ENCODE data around the gene IFT80.

DNA sequence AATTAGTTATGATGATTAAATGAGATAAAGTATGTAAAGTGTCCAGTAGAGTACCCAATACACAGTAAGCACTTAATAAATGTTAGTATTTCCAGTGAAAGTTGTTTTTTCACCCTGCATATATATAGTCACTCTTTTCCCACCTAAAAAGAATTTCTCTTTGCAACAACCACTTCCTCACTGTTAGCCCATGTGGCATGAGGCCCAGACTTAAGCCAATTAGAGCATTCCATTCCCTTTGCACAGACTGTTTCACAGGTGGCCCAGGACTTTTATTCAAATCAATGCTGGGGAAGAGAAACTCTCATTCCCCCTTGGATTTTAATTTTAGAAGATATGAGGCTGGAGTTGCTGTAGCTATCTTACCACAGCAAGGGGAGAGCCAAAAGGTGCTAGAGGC is 3.7 kb downstream of the IFT80 start:
- TF ChIP-seq CTCF (conservative IDR thresholded peaks at IDR 0.05; ENCODE audit: low read depth, low read length) (no peak), EZH2 (IDR thresholded peaks at IDR 0.05; ENCODE audit: borderline replicate concordance, low read depth, low read length, poor library complexity, severe bottlenecking) (no peak)

All from A673 (cell line).